GM18502 (cell line): Measurements from ENCODE around the gene MYL9.
"Not testable (repeated sequence)": the region's sequence is repeated elsewhere in the genome, so short reads cannot be mapped to it uniquely, and the experiment has no call there.

ENCODE experiments used
- ATAC-seq: cut with Tn5 transposase; IDR thresholded peaks from one replicate; pipeline ENCODE4 v1.9.1; 2021; ENCODE audit warnings: mild to moderate bottlenecking; ENCODE audit not compliant: unreplicated experiment, poor library complexity

The MYL9 gene

GRCh38 chr20:36541227-36541767 is at the start of gene MYL9:
TSS of gene MYL9 (plus strand) at chr20:36541519. CDS start at chr20:36544885, 3,366 bp downstream.
- ATAC-seq, result no peak

GRCh38 chr20:36491901-36492617 is 49.3 kb upstream of the MYL9 start:
- ATAC-seq, result peak; percentile 59

GRCh38 chr20:36493051-36493800 is 48.1 kb upstream of the MYL9 start:
- no peak for ATAC-seq

GRCh38 chr20:36493801-36494114 is 47.6 kb upstream of the MYL9 start:
- no peak for ATAC-seq

- no peak for ATAC-seq
These were observed 44.3 kb upstream of the MYL9 start for GRCh38 chr20:36496707-36497669.

GRCh38 chr20:36497856-36498255 is 43.5 kb upstream of the MYL9 start:
- no peak for ATAC-seq

- no peak for ATAC-seq
These were observed 42.7 kb upstream of the MYL9 start for GRCh38 chr20:36498386-36499179.

GRCh38 chr20:36499211-36499610 is 42.1 kb upstream of the MYL9 start:
- ATAC-seq, result no peak

- ATAC-seq, result no peak
These were observed 41.4 kb upstream of the MYL9 start for GRCh38 chr20:36499723-36500501.

- ATAC-seq, result no peak
These were observed 39.8 kb upstream of the MYL9 start for GRCh38 chr20:36501367-36502006.

- no peak for ATAC-seq
These were observed 37.0 kb upstream of the MYL9 start for GRCh38 chr20:36504295-36504694.

- no peak for ATAC-seq
These were observed 35.1 kb upstream of the MYL9 start for GRCh38 chr20:36506253-36506652.

- ATAC-seq, result no peak
These were observed 33.6 kb upstream of the MYL9 start for GRCh38 chr20:36507746-36508145.

- ATAC-seq, result no peak
These were observed 22.2 kb upstream of the MYL9 start for GRCh38 chr20:36519012-36519719.

GRCh38 chr20:36519944-36520343 is 21.4 kb upstream of the MYL9 start:
- ATAC-seq, result no peak

GRCh38 chr20:36521526-36521925 is 19.8 kb upstream of the MYL9 start:
- no peak for ATAC-seq

GRCh38 chr20:36522412-36522811 is 18.9 kb upstream of the MYL9 start:
- ATAC-seq, result not testable (repeated sequence)

GRCh38 chr20:36523341-36523740 is 18.0 kb upstream of the MYL9 start:
- ATAC-seq, result no peak
